ENCODE results near the gene C6orf58. TPM values are rescaled to one million over a fixed set of nuclear protein-coding genes. Genes with fewer than 3 reads are reported as not detected.

The C6orf58 gene
- total RNA-seq, 2 experiments from 2014 or later: not detected

GRCh38 chr6:127630800-127631199, 53.8 kb downstream of the C6orf58 start:
- Mint-ChIP-seq H3K36me3 (peaks cover 2% of the 10 kb centered on the region), H3K9me3 (no peaks in the 10 kb centered on the region), H3K27me3 (no peaks in the 10 kb centered on the region), H3K4me1 (no peaks in the 10 kb centered on the region), H3K4me3 (no peak overlapping the region), H3K27ac (no peak overlapping the region)
- ATAC-seq (ENCODE audit: low read depth) (no peak), DNase-seq (no peak)
- POLR2A ChIA-PET: no interaction called here

- no peak overlapping the region for H3K4me3 Mint-ChIP-seq
- H3K36me3 Mint-ChIP-seq: peaks cover 2% of the 10 kb centered on the region
- no peaks in the 10 kb centered on the region for H3K27me3 Mint-ChIP-seq
- POLR2A ChIA-PET: no interaction called here
- ATAC-seq (ENCODE audit: low read depth) (no peak), DNase-seq (no peak)
- no peak overlapping the region for H3K27ac Mint-ChIP-seq
- no peaks in the 10 kb centered on the region for H3K4me1 Mint-ChIP-seq
- H3K9me3 Mint-ChIP-seq: no peaks in the 10 kb centered on the region
Observed at GRCh38 chr6:127634178-127634577, 57.2 kb downstream of the C6orf58 start.

GRCh38 chr6:127635091-127635490, 58.1 kb downstream of the C6orf58 start:
- Mint-ChIP-seq H3K27me3 (no peaks in the 10 kb centered on the region), H3K36me3 (peaks cover 2% of the 10 kb centered on the region), H3K4me1 (no peaks in the 10 kb centered on the region), H3K4me3 (no peak overlapping the region), H3K9me3 (no peaks in the 10 kb centered on the region), H3K27ac (no peak overlapping the region)
- no peak for ATAC-seq (ENCODE audit: low read depth)
- POLR2A ChIA-PET: no interaction called here
- DNase-seq: no peak

GRCh38 chr6:127637830-127638409, 60.9 kb downstream of the C6orf58 start:
- Mint-ChIP-seq H3K4me1 (no peaks in the 10 kb centered on the region), H3K27me3 (no peaks in the 10 kb centered on the region), H3K4me3 (no peak overlapping the region), H3K36me3 (no peaks in the 10 kb centered on the region), H3K27ac (no peak overlapping the region), H3K9me3 (no peaks in the 10 kb centered on the region)
- DNase-seq (no peak), ATAC-seq (ENCODE audit: low read depth) (no peak)
- POLR2A ChIA-PET: no interaction called here

Other genes with a start within 250 kb of the C6orf58 start
- gene ECHDC1, start 233.6 kb upstream of the C6orf58 start, total RNA-seq: 10 to 100 TPM; 38.6 to 40.2 TPM
- gene KIAA0408, start 117.8 kb upstream of the C6orf58 start, total RNA-seq: 1 to 10 TPM; 3.1 to 3.5 TPM

Data from activated naive CD8-positive, alpha-beta T cell treated with anti-CD3 and anti-CD28 coated beads, Interleukin-2, amount 10 ng/mL, durations not matched to agents 7 days and 5 days (primary cell).